ENCODE measurements around the gene ZNF536.
"Not testable (repeated sequence)": the region's sequence is repeated elsewhere in the genome, so short reads cannot be mapped to it uniquely, and the experiment has no call there.

The ZNF536 gene

DNA sequence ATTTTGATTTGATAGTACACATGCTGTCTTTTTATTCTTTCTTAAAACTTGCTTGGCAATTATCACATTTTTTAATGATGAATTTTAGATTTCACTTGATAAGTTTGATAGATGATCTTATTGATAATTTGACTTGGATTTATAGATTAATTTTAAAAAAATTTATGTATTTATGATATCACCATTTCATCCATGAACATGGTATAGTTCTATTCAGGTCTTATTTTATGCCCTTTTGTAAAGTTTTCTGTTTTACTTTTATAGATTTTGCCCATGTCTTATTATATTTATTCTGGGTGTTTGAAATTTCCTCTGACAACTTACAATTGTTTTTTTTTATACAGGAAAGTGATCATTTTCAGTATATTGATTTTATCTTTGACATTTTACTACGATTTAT, 39.5 kb downstream of the ZNF536 start:
- DNase-seq (ENCODE audit: low read depth): no peak
- H3K4me3 ChIP-seq (ENCODE audit: control insufficient read depth, low read depth, low read length): no peak overlapping the region
- TF ChIP-seq, protein P1, sequence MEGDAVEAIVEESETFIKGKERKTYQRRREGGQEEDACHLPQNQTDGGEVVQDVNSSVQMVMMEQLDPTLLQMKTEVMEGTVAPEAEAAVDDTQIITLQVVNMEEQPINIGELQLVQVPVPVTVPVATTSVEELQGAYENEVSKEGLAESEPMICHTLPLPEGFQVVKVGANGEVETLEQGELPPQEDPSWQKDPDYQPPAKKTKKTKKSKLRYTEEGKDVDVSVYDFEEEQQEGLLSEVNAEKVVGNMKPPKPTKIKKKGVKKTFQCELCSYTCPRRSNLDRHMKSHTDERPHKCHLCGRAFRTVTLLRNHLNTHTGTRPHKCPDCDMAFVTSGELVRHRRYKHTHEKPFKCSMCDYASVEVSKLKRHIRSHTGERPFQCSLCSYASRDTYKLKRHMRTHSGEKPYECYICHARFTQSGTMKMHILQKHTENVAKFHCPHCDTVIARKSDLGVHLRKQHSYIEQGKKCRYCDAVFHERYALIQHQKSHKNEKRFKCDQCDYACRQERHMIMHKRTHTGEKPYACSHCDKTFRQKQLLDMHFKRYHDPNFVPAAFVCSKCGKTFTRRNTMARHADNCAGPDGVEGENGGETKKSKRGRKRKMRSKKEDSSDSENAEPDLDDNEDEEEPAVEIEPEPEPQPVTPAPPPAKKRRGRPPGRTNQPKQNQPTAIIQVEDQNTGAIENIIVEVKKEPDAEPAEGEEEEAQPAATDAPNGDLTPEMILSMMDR (conservative IDR thresholded peaks at IDR 0.05; ENCODE audit: control insufficient read depth, insufficient read depth, low read depth, low read length): no peak

DNA sequence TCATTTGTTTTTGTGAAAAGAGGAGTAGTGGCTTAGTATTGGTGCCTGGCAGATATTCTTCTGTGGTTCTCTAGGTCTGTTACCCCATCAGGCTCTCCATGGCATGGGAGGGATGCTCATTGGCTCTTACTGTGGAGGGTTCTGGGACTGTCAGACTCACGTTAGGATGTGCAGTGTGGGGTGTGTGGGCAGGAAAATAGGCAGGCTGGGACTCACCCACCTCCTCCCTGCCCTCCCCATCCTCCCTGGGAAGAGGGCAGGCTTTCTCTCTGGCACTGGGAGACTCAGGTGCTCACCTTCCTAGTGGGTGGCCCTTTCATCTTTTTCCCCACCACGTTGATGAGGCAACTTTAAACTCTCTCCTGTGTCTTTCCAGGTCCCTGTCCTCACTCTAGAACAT, 44.2 kb downstream of the ZNF536 start:
- H3K4me3 ChIP-seq (ENCODE audit: control insufficient read depth, low read depth, low read length): no peak overlapping the region
- DNase-seq (ENCODE audit: low read depth): no peak
- TF ChIP-seq, protein P1 (conservative IDR thresholded peaks at IDR 0.05; ENCODE audit: control insufficient read depth, insufficient read depth, low read depth, low read length): no peak

DNA sequence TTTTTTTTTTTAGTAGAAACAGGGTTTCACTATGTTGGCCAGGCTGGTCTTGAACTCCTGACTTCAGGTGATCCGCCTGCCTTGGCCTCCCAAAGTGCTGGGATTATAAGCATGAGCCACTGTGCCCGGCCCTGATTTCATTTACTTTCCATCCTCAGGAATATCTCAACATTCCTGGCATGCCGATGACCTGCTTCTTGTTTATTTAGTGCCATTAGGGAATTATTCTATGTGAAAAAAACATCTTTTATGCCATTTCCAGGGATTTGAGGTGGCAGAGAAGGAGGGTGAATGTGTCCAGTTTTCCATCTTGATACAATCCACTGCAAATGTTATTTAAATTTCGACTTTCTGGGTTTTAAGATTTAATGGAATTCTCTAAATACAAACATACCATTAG, 45.0 kb downstream of the ZNF536 start:
- DNase-seq (ENCODE audit: low read depth); H3K4me3 ChIP-seq (ENCODE audit: control insufficient read depth, low read depth, low read length): not testable (repeated sequence)

DNA sequence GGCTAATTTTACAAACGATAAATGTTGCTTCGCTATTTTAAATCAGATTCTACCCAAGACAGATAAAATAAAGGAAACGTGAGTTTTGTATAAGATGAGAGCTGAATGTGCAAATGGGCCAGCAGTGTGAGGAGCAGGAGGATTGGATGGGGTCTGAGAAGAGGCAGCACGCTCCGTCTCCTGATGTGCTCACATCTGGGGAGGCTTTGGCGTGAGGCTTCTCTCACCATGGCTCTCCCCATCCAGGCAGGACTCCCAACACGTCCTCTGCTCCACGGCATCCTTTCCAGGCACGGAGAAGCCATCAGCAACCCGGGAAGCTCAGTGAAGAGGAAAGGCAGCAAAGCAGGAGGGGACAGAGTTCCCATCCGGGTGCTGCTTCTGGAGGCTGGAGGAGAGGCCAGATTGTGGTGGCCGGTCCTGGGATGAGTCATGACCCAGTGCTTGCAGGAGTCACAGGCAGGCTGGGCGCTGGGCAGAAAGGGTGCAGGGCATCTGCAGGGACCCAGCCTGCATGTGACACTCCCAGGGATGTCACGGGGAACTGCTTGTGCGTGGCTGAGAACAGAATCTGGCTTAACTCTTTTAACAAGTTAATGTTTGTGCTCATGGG, 47.5 kb downstream of the ZNF536 start:
- H3K4me3 ChIP-seq (ENCODE audit: control insufficient read depth, low read depth, low read length): no peak overlapping the region
- TF ChIP-seq, protein P1 (conservative IDR thresholded peaks at IDR 0.05; ENCODE audit: control insufficient read depth, insufficient read depth, low read depth, low read length): no peak
- DNase-seq (ENCODE audit: low read depth): no peak

DNA sequence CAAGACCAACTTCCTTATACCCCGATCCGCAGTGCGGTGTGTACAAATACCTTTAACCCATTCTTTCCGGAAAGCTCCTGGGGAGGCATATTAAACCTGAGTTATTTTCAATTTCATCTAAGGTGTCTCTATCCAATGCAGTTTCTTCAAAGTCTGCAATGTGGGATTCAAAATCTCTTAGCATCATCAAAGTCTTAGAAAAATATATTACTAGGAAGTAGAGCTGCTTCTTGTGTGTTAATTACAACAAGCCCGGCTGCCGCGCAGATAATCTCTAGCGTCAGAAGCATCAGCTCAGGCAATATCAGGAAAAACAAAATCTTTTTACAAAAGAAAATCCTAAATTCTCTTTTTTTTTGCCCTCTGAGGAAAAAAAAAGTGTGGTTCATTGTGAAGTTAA, 48.1 kb downstream of the ZNF536 start:
- no peak for DNase-seq (ENCODE audit: low read depth)
- TF ChIP-seq, protein P1 (conservative IDR thresholded peaks at IDR 0.05; ENCODE audit: control insufficient read depth, insufficient read depth, low read depth, low read length): no peak
- H3K4me3 ChIP-seq (ENCODE audit: control insufficient read depth, low read depth, low read length): no peak overlapping the region

DNA sequence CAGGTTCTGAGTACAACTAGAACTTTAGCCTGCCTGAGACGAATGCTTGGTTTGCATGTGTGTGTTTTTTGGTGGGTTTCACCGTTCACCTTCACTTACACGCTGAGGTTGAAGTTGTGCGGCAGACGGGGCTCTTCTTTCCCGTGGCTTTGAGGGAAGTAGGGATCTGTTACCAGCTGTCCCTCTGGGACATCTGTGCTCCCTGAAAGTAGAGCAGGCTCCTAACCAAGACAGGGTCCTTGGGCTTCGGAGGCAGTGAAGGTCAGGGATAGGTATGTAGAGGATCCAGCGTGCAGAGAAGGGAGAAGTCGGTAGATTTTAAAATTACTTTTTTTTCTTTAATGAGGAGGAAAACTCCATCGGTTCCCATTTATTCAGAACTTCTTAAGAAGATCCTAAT, 48.7 kb downstream of the ZNF536 start:
- DNase-seq (ENCODE audit: low read depth): no peak
- TF ChIP-seq, protein P1 (conservative IDR thresholded peaks at IDR 0.05; ENCODE audit: control insufficient read depth, insufficient read depth, low read depth, low read length): no peak
- H3K4me3 ChIP-seq (ENCODE audit: control insufficient read depth, low read depth, low read length): no peak overlapping the region

DNA sequence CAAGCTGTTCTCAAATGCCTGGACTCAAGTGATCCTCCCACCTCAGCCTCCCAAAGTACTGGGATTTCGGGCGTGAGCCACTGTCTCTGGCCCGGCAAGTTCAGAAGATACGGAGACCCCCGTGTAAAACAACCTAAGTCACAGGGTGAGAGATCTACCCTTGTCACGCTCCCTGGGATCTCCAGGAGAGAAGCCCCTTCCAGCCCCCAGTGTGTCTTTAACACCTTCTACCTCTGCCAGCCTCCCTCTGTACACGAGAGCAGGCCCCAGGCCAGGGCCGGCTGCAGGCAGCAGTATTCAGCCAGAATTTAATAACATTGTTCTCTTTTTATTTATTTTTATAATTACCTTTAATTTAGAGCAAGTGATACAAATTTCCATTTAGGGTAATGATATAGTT, 49.4 kb downstream of the ZNF536 start:
- TF ChIP-seq, protein P1 (conservative IDR thresholded peaks at IDR 0.05; ENCODE audit: control insufficient read depth, insufficient read depth, low read depth, low read length): no peak
- no peak for DNase-seq (ENCODE audit: low read depth)
- no peak overlapping the region for H3K4me3 ChIP-seq (ENCODE audit: control insufficient read depth, low read depth, low read length)

All from fibroblast of mammary gland (primary cell).